ENCODE data around the gene LRP1B.

LRP1B gene

GRCh38 chr2:140234116-140234515 lies 1896.7 kb downstream of the LRP1B start:
- TF ChIP-seq CTCF (IDR thresholded peaks at IDR 0.05; ENCODE audit: insufficient read depth, low read depth, low read length, missing control alignments): no peak
- DNase-seq (ENCODE audit: low read depth): no peak
- no peak overlapping the region for H3K4me3 ChIP-seq (ENCODE audit: low read length)

- no peak for DNase-seq (ENCODE audit: low read depth)
- no peak for TF ChIP-seq CTCF (IDR thresholded peaks at IDR 0.05; ENCODE audit: insufficient read depth, low read depth, low read length, missing control alignments)
- no peak overlapping the region for H3K4me3 ChIP-seq (ENCODE audit: low read length)
Observed at GRCh38 chr2:140210963-140211362, 1919.9 kb downstream of the LRP1B start.

GRCh38 chr2:140205093-140205492 lies 1925.7 kb downstream of the LRP1B start:
- DNase-seq (ENCODE audit: low read depth): no peak
- H3K4me3 ChIP-seq (ENCODE audit: low read length): no peak overlapping the region
- TF ChIP-seq CTCF (IDR thresholded peaks at IDR 0.05; ENCODE audit: insufficient read depth, low read depth, low read length, missing control alignments): no peak

- no peak for DNase-seq (ENCODE audit: low read depth)
- H3K4me3 ChIP-seq (ENCODE audit: low read length): no peak overlapping the region
- no peak for TF ChIP-seq CTCF (IDR thresholded peaks at IDR 0.05; ENCODE audit: insufficient read depth, low read depth, low read length, missing control alignments)
Observed at GRCh38 chr2:140203347-140203746, 1927.5 kb downstream of the LRP1B start.

- TF ChIP-seq CTCF (IDR thresholded peaks at IDR 0.05; ENCODE audit: insufficient read depth, low read depth, low read length, missing control alignments): no peak
- no peak overlapping the region for H3K4me3 ChIP-seq (ENCODE audit: low read length)
Observed at GRCh38 chr2:140201572-140201971, 1929.2 kb downstream of the LRP1B start.

GRCh38 chr2:140200764-140201163 lies 1930.1 kb downstream of the LRP1B start:
- no peak overlapping the region for H3K4me3 ChIP-seq (ENCODE audit: low read length)
- DNase-seq (ENCODE audit: low read depth): no peak
- TF ChIP-seq CTCF (IDR thresholded peaks at IDR 0.05; ENCODE audit: insufficient read depth, low read depth, low read length, missing control alignments): no peak

More at GRCh38 chr2:140201572-140201971, 1929.2 kb downstream of the LRP1B start:
- no peak for DNase-seq (ENCODE audit: low read depth)

- TF ChIP-seq CTCF (IDR thresholded peaks at IDR 0.05; ENCODE audit: insufficient read depth, low read depth, low read length, missing control alignments): no peak
- H3K4me3 ChIP-seq (ENCODE audit: low read length): no peak overlapping the region
- no peak for DNase-seq (ENCODE audit: low read depth)
Observed at GRCh38 chr2:140200307-140200706, 1930.5 kb downstream of the LRP1B start.
